ENCODE results near the gene PDE3B.
"Not testable (repeated sequence)": the region's sequence is repeated elsewhere in the genome, so short reads cannot be mapped to it uniquely, and the experiment has no call there.

PDE3B gene

GRCh38 chr11:14643697-14644225 lies at the start of gene PDE3B:
Gene PDE3B, plus strand, starts transcription at chr11:14643804. Its CDS starts 272 bp downstream, at chr11:14644076.
- peak; percentile 67 for DNase-seq

GRCh38 chr11:14595261-14595660 lies 48.3 kb upstream of the PDE3B start:
- not testable (repeated sequence) for DNase-seq

- no peak for DNase-seq
Measured at GRCh38 chr11:14607713-14608112, 35.9 kb upstream of the PDE3B start.

GRCh38 chr11:14609902-14610301 lies 33.7 kb upstream of the PDE3B start:
- DNase-seq: no peak

- DNase-seq: no peak
Measured at GRCh38 chr11:14611939-14612338, 31.7 kb upstream of the PDE3B start.

GRCh38 chr11:14612694-14613093 lies 30.9 kb upstream of the PDE3B start:
- no peak for DNase-seq

GRCh38 chr11:14614091-14614622 lies 29.4 kb upstream of the PDE3B start:
- DNase-seq: no peak

GRCh38 chr11:14617241-14618027 lies 26.2 kb upstream of the PDE3B start:
- DNase-seq: no peak

- DNase-seq: no peak
Measured at GRCh38 chr11:14618060-14618459, 25.5 kb upstream of the PDE3B start.

GRCh38 chr11:14619603-14620531 lies 23.7 kb upstream of the PDE3B start:
- no peak for DNase-seq

- DNase-seq: no peak
Measured at GRCh38 chr11:14622223-14622954, 21.2 kb upstream of the PDE3B start.

GRCh38 chr11:14623036-14623435 lies 20.6 kb upstream of the PDE3B start:
- DNase-seq: no peak

- no peak for DNase-seq
Measured at GRCh38 chr11:14625586-14626205, 17.9 kb upstream of the PDE3B start.

- DNase-seq: no peak
Measured at GRCh38 chr11:14626650-14627049, 17.0 kb upstream of the PDE3B start.

GRCh38 chr11:14633506-14634224 lies 9.9 kb upstream of the PDE3B start:
- not testable (repeated sequence) for DNase-seq

GRCh38 chr11:14634813-14635212 lies 8.8 kb upstream of the PDE3B start:
- DNase-seq: no peak

GRCh38 chr11:14635546-14635945 lies 8.1 kb upstream of the PDE3B start:
- DNase-seq: no peak

- no peak for DNase-seq
Measured at GRCh38 chr11:14636119-14636518, 7.5 kb upstream of the PDE3B start.

GRCh38 chr11:14637868-14638409 lies 5.7 kb upstream of the PDE3B start:
- no peak for DNase-seq

- no peak for DNase-seq
Measured at GRCh38 chr11:14638561-14638960, 5.0 kb upstream of the PDE3B start.

GRCh38 chr11:14641801-14642200 lies 1.8 kb upstream of the PDE3B start:
- no peak for DNase-seq
